SK-N-SH treated with all-trans-retinoic acid at 6 μM for 48 hours (cell line): Measurements from ENCODE around the gene DYSF.

ENCODE experiments used
- BACH2 ChIP-seq: fragments of 250-450 bp; sonication (Bioruptor Pico); IDR thresholded peaks from 2 replicates; pipeline ENCODE4 v1.9.0; 2021; ENCODE audit warnings: mild to moderate bottlenecking, borderline replicate concordance
- CSRNP3 ChIP-seq: fragments of 250-450 bp; sonication (Bioruptor Pico); IDR thresholded peaks from 2 replicates; pipeline ENCODE4 v1.5.1; 2021; ENCODE audit warnings: mild to moderate bottlenecking, moderate library complexity
- RARB ChIP-seq: fragments of 250-450 bp; sonication (Bioruptor Pico); IDR thresholded peaks from 2 replicates; pipeline ENCODE4 v1.8.0; 2021; ENCODE audit warnings: mild to moderate bottlenecking, moderate library complexity

GRCh38 chr2:71455741-71456569 is 2.6 kb downstream of the DYSF start:
- TF ChIP-seq BACH2 (CRISPR knock-in tag): no peak
- no peak for TF ChIP-seq RARB
- TF ChIP-seq CSRNP3 (CRISPR knock-in tag): no peak
